Jurkat, Clone E6-1 (cell line): Measurements from ENCODE around the gene CFDP1.
A peak's percentile ranks its signal among the peaks of the same experiment; 100 is the strongest.

Experiments
- DNase-seq: peaks from one replicate; pipeline ENCODE4 v3.0.0-alpha.2; 2011; ENCODE audit warnings: low read depth, low spot score
- H3K4me3 ChIP-seq: 2 replicates; pipeline ENCODE4 v1.5.1; 2011; ENCODE audit warnings: mild to moderate bottlenecking, low read length, control low read depth, moderate library complexity

Gene CFDP1

DNA sequence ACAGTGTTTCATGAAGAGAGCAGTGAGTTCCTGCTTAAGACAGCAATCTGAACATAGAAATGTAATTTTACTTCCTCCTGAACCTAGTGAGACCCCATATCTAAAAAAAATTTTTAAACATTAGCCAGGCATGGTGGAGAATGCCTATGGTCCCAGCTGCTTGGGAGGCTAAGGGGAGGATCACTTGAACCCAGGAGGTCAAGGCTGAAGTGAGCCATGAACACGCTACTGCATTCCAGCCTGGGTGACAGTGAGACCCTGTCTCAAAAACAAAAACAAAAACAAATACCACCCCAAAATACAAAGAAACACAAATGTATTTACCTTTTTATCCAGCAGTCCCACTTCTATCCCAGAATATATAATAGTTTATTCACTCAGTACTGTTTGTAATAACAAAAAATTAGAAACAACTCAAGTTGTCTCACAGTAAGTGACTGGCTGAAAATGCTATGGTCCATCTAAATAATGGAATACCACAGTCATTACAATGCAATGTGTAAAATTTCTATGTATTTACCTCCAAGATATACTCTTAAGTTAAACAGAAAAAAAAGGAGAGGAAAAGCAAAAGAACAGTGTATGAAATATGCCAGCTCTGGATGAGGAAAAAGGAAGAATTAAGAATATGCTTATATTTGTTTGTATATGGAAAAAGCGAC is 16.3 kb downstream of the CFDP1 start:
- H3K4me3 ChIP-seq: no peak overlapping the region
- DNase-seq: no peak

DNA sequence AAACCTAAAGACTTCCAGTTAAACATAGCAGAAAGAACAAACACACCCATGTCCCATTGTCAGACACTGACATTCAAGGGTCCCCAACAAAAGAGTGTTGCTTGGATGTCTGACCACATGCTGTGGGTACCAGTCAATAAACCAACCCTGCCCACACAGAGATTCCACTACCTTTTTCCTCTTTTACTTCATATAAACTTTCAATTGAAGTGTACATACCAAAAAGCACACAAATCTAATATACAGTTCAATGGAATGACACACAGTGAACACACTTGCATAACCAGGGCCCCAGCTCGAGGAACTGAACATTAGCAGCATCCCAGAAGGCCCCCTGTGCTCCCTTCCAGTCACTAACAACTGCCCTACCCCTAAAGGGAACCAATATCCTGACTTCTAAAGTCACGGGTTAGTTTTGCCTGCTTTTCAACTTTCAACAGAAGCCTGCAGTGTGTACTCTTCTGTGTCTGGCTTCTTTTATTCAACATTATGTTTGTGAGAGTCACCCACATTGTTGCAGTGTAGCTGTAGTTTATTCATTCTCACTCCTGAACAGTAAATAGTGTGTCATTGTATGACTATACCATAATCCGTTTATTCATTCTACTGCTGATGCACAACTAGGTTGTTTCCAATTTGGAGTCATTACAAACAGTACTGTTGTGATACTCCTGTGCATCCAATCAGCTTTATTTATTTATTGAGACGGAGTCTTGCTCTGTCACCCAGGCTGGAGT is 18.0 kb downstream of the CFDP1 start:
- no peak for DNase-seq

DNA sequence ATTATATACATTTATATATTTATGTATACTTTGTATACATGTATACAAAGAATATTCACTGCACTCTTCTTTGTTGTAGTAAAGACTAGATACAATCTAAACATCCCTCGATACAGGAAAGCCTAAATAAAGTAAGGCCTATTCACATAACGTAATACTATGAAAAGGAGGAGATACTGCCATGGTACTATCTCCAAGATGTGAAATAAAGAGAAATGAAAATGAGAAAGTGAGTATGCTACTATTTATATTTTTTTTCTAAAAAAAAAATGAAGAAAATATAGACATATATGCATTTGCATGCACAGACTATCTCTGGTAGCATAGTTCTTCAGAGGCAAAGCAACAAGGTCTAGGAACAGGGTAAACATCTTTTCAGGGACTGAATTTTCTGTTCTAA is 19.4 kb downstream of the CFDP1 start:
- no peak overlapping the region for H3K4me3 ChIP-seq
- DNase-seq: no peak

More for the DNA sequence above, 18.0 kb downstream of the CFDP1 start:
- no peak overlapping the region for H3K4me3 ChIP-seq

DNA sequence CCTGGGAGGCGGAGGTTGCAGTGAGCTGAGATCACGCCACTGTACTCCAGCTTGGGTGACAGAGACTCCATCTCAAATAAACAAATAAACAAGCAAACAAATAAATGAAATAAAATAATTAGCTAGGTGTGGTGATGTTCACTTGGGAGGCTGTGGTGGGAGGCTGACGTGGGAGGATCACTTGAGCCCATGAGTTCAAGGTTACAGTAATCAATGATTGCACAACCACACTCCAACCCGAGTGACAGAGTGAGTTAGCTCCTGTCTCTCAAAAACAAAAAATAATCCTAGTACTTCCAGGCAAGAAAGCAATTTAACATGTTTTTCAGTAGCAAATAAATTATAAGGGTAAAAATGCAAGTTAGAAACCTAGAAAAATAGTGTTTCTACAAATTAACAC is 26.4 kb downstream of the CFDP1 start:
- H3K4me3 ChIP-seq: no peak overlapping the region
- no peak for DNase-seq

DNA sequence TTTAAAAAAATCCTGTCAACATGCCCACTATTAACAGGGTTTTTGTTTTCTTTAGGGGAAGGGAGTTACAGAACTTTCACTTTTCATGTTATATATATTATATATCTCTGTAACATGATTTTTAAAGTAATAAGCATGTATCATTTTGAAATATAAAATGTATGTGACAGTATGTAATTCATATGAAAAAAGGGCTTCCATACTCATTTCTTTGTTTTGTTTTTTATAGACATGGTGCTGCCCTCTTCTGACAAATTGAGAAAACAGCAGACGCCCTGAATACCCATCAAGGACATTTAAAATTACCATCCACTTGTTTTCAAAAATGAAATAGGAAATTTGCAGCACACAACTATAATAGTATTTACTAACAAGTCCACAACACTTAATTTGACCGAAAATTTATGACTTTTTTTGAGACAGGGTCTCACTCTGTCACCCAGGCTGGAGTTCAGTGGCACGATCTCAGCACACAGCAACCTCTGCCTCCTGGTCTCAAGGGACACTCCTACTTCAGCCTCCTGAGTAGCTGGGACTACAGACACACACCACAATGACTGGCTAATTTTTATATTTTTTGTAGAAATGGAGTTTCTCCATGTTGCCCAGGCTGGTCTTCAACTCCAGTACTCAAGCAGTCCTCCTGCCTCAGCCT is 30.4 kb downstream of the CFDP1 start:
- peak; percentile 34 for DNase-seq

DNA sequence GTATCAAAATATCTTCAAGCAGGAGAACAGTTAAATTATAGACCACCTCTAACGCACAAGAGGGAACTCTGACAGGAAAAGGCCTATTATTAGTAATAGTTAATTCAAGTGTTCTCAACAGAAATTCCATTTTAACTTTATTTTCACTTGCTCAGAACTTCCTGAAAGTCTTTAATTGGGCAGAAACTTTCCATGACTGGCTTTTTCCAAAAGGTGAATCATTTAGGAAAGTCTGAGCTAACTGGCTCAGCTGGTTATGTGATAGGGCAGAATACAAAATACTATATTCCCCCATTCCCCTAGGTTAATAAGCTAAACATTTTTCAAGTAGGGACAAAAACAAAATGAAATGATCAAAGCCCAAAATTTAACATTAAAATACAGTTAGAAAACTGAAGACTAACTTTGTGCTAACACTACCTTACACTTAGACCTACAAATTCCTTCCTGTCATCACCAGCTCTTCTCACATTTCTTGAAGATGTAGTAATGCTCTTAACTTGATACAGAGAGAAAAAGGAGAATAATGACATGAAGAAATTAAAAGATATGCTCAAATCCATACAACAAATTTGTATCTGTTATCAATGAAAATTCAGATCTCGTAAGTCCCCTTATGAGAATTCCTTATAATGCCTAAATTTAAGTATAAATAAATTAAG is 31.0 kb downstream of the CFDP1 start:
- no peak for DNase-seq
- no peak overlapping the region for H3K4me3 ChIP-seq

More for the DNA sequence above, 30.4 kb downstream of the CFDP1 start:
- no peak overlapping the region for H3K4me3 ChIP-seq

DNA sequence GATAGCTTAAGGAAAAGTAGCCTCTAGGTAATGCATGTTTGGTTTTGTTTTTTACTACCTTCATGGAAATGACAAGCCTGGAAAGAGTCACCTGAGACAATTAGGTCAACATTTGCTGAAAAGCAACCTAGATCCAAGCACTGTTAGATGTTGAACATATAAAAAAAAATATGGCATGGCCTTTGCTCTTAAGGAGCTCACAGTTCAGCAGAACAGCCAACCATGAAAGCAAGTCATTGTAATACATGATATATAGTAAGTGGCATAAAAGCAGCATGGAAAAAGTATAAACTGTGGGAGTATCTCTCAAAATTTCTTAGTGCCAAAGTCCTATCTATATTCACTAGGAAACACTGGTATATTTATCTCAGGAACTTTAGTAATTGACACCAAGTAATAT is 31.6 kb downstream of the CFDP1 start:
- H3K4me3 ChIP-seq: no peak overlapping the region
- DNase-seq: no peak

DNA sequence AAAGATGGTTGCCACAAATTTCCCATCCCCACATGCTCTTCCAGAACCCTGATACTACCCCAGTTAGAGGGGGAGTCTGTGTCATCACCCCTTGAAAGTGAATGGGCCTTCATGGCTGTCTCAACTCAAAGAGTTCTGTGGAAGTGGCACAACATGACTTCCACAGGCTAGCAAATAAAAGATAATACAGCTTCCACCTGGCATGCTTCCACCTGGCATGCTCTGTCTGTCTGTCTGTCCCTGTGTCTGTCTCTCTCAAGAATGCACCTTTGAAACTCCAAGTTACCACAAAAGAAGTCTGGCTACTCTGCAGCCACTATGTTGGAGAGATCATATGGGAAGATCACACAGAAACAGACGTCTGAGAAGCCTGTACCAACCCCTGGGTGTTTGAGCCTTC is 35.0 kb downstream of the CFDP1 start:
- H3K4me3 ChIP-seq: no peak overlapping the region
- no peak for DNase-seq

DNA sequence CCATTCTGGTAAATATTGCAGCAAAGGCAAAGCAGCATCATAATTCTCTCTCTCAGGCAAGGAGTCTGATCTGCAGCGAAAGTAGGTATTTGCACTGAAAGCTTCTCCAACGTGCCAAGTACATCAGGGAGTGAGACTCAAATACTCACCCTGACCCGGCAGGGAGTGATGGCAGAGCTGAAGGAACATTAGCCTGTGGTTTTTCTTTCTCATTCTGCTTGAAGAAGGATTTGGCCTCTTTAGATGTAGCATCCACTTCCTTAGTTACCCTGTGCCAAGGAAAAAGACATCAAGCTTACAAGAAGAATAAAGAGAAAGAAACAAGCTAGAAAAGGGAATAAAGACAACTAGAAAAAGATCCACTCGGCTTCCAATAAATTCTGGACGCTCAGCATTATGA is 38.4 kb downstream of the CFDP1 start:
- no peak for DNase-seq
- no peak overlapping the region for H3K4me3 ChIP-seq

DNA sequence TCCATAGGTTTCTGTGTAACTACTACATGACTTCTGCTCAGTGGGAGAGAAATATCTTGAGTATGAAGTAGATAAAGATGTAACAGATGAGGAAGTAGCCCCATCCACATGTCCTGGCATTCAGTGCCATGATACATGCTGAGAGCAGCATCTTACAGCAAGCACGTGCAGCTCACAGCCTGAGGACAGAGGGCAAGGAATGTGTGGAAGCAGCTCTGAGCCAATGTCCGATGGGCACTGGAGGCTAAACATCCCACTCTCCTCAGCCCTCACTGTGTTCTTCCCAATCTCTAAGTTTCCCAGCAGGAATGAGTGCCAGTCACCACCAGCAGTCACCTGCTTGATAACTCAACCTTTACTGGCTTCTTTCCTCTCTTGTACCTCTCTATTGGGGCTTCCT is 40.4 kb downstream of the CFDP1 start:
- H3K4me3 ChIP-seq: no peak overlapping the region
- DNase-seq: no peak

DNA sequence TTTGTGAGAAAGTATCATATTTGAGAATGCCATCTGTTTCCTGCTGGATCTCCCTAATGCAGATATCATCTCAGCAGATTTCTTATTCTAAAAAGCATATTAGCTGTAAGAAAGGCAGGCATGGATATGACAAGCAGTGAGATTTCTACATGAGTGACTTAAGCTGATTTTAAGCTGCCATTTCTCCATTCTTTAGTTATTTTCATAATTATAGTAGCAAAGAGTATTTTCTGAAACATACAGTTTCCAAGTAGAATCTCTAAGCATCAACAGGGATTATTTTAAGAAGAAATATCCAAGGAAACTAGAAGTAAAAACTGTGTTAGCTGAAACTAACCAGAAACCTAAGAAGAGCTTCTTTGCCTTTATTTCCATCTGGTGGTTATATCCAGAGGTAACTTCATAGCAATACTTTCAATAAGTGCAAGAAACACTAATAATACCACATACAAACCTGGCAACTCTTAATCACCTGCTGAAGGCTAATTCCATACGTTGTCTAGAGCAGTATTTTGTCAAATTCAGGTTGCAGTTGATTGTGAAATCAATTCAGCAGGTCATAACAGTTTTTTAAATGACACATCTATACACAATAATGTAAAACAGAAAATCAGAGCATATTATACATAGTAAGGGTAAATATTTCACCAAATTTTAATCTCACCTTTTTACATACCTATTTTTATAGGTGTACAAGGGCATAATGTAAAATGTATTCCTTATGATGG is 42.2 kb downstream of the CFDP1 start:
- no peak for DNase-seq
- no peak overlapping the region for H3K4me3 ChIP-seq

DNA sequence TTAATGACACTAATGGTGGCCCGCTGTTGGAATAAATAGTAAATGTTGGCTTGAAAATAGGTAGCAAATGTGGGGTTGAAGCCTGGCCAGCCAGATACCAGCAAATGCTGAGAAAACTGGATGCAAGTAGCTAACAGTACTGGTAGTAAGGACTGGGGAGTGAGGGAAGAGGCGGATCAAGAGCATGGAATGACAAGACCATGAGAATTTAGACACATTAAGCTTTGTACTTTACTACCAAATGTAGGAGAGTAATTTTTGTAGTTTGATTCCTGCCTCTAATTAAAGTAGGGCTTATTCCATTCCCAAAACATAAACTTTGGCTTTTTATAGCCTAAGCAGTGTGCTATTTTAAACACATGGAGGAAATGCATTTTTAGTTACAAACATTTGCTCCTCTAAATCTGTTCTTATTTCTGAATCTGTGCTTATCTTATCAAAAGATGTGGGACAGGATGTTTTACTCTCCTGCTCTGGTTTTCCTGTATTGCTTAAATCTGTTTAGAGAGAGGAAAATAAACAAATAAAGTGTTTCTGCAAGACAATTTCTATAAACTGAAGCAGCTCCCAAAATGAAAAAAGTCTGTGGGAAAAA is 44.1 kb downstream of the CFDP1 start:
- DNase-seq: no peak
- H3K4me3 ChIP-seq: no peak overlapping the region

DNA sequence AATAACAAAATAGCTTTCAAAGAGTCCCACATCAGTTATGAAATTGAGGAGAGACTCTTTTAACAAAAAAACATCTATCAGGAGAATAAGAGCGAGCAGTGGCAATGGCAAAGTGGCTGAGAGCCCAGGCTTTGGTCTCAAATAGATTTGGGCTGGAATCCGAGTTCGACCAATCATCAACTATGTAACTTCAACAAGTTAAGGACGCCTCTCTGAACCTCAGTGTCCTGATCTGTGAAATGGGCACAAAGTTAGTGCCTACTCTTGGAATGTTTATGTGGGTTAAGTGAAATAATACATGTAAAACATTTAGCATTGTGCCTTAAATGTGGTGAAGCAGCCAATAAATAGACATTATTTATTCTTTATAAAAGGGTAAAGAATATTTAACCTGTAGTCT is 45.4 kb downstream of the CFDP1 start:
- no peak overlapping the region for H3K4me3 ChIP-seq
- no peak for DNase-seq

DNA sequence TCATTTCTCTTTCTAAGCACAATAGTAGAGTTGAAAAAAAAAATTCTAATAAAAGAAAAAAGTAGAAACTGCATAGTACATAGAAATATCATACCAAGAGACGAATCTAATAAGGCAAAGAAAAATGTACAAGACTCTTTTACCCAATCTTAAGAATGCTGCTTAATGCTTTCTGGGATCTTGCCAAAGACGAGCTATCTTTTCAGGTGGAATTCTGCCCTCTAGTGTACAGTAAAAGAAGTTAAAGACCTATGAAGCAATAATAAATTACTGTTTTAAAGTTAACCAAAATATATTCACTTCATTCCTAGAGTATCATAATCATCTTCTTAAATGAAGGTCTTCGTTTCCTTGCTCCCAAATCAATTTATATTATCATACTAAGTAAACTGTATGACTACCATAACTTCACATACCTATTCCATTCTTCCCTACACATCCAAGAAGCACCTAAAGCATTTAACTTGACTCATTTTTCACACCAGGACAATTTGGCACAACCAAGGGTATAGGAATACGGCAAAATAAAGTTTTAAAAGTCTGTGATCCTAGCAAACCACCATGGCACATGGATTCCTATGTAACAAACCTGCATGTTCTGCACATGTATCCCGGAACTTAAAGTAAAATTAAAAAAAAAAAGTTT is 47.7 kb downstream of the CFDP1 start:
- H3K4me3 ChIP-seq: no peak overlapping the region
- DNase-seq: peak; percentile 75

DNA sequence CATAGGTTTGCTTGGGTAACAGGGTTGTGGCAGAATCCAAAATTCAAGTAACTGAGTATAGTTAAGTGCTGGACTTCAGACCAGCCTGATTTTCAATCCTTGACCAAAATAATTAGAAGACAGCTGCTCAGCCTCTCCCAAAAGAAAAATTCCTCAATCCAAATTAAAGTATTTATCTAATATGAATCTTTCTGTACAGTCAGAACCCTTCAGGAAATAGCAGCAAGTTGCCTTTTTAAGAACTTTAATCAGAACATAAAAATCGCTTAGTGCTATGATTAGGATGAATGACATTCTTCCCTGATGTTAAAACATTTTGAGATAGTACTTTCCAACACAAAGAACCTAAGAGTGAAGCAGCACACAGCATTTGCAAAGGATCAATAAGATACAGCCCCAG is 50.2 kb downstream of the CFDP1 start:
- no peak for DNase-seq
- no peak overlapping the region for H3K4me3 ChIP-seq

DNA sequence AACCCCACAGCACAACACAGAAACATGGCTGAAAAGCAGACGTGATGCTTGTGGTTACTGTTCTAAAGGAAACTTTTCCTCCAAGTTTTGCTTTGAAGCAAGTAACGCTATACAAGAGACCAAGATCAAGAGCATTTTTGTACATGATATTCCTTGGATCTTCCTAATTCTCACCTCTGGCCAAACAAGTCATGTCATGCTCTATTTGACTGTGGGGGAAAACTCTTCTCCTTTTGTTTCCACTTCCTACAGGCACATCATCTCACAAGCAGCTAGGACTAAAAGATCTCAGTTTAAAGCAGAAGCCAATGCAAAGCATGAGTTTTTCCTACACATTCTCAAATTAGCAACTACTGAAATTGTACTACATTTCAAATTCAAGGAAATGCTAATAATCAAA is 50.7 kb downstream of the CFDP1 start:
- DNase-seq: no peak

DNA sequence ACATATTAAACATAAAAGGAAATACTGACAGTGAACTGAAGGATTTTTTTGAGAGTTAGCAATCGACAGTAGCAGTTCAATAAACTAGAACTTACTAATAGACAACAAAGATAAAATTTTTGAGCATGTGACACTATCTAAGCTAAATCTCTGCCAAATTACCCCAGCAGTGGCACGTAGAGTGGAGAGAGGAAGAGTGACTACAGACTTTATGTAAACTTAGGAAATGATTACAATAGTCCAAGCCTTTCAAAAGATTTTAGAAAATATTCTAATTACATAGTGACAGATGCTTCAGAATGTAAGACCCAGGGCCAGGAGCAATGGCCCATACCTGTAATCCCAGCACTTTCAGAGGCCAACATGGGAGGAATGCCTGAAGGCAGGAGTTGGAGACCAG is 52.4 kb downstream of the CFDP1 start:
- no peak overlapping the region for H3K4me3 ChIP-seq
- DNase-seq: no peak

More for the DNA sequence above, 50.7 kb downstream of the CFDP1 start:
- no peak overlapping the region for H3K4me3 ChIP-seq
